HG03108 (cell line): Measurements from ENCODE around the gene TUBGCP5.

ENCODE experiments used
- ATAC-seq: cut with Tn5 transposase; IDR thresholded peaks from one replicate; pipeline ENCODE4 v1.9.1; 2021; ENCODE audit warnings: moderate library complexity; ENCODE audit not compliant: unreplicated experiment

The TUBGCP5 gene

GRCh38 chr15:22979238-22980188 is 59.9 kb downstream of the TUBGCP5 start:
- peak; percentile 47 for ATAC-seq

- ATAC-seq = peak; percentile 32
Measured at GRCh38 chr15:22978691-22979237, 60.6 kb downstream of the TUBGCP5 start.

- no peak for ATAC-seq
Measured at GRCh38 chr15:22974745-22975144, 64.6 kb downstream of the TUBGCP5 start.

GRCh38 chr15:22973987-22974386 is 65.4 kb downstream of the TUBGCP5 start:
- no peak for ATAC-seq

- no peak for ATAC-seq
Measured at GRCh38 chr15:22973286-22973685, 66.1 kb downstream of the TUBGCP5 start.

- ATAC-seq = no peak
Measured at GRCh38 chr15:22969489-22969888, 69.9 kb downstream of the TUBGCP5 start.

- ATAC-seq = no peak
Measured at GRCh38 chr15:22968366-22968765, 71.0 kb downstream of the TUBGCP5 start.

- no peak for ATAC-seq
Measured at GRCh38 chr15:22967084-22967770, 72.1 kb downstream of the TUBGCP5 start.

GRCh38 chr15:22966321-22967083 is 72.9 kb downstream of the TUBGCP5 start:
- ATAC-seq = no peak

- no peak for ATAC-seq
Measured at GRCh38 chr15:22963641-22964040, 75.7 kb downstream of the TUBGCP5 start.

GRCh38 chr15:22962611-22963010 is 76.8 kb downstream of the TUBGCP5 start:
- no peak for ATAC-seq

- no peak for ATAC-seq
Measured at GRCh38 chr15:22961762-22962161, 77.6 kb downstream of the TUBGCP5 start.

GRCh38 chr15:22960556-22960955 is 78.8 kb downstream of the TUBGCP5 start:
- no peak for ATAC-seq

GRCh38 chr15:22960126-22960525 is 79.2 kb downstream of the TUBGCP5 start:
- no peak for ATAC-seq

- no peak for ATAC-seq
Measured at GRCh38 chr15:22959321-22960101, 79.9 kb downstream of the TUBGCP5 start.

- ATAC-seq = peak; percentile 73
Measured at GRCh38 chr15:22958487-22959280, 80.7 kb downstream of the TUBGCP5 start.

GRCh38 chr15:22956978-22957260 is 82.5 kb downstream of the TUBGCP5 start:
- ATAC-seq = no peak

GRCh38 chr15:22956257-22956977 is 83.0 kb downstream of the TUBGCP5 start:
- ATAC-seq = no peak

GRCh38 chr15:22955544-22956119 is 83.7 kb downstream of the TUBGCP5 start:
- ATAC-seq = no peak
